ENCODE data around the gene BMERB1. TPM values are rescaled to one million over a fixed set of nuclear protein-coding genes. Genes with fewer than 3 reads are reported as not detected.
A peak's percentile ranks its signal among the peaks of the same experiment; 100 is the strongest.

BMERB1 gene
- polyA plus RNA-seq, 1 donor (not counting 4 experiments of a cell fraction or from before 2014, with no cell fraction given), result 7.8 TPM

GRCh38 chr16:15477802-15478201, 43.4 kb downstream of the BMERB1 start:
- TF ChIP-seq, protein P1, sequence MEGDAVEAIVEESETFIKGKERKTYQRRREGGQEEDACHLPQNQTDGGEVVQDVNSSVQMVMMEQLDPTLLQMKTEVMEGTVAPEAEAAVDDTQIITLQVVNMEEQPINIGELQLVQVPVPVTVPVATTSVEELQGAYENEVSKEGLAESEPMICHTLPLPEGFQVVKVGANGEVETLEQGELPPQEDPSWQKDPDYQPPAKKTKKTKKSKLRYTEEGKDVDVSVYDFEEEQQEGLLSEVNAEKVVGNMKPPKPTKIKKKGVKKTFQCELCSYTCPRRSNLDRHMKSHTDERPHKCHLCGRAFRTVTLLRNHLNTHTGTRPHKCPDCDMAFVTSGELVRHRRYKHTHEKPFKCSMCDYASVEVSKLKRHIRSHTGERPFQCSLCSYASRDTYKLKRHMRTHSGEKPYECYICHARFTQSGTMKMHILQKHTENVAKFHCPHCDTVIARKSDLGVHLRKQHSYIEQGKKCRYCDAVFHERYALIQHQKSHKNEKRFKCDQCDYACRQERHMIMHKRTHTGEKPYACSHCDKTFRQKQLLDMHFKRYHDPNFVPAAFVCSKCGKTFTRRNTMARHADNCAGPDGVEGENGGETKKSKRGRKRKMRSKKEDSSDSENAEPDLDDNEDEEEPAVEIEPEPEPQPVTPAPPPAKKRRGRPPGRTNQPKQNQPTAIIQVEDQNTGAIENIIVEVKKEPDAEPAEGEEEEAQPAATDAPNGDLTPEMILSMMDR (optimal IDR thresholded peaks at IDR 0.05 in 1 of 3, IDR thresholded peaks at IDR 0.05 in 1 of 3, conservative IDR thresholded peaks at IDR 0.05 in 1 of 3; ENCODE audit: extremely low read depth in 1 of 3, insufficient read depth in 2 of 3, low read length in 3 of 3), result no peak
- Histone ChIP-seq H3K4me2 (ENCODE audit: control insufficient read depth, extremely low read depth, insufficient read depth, low read depth, low read length) (no peak overlapping the region), H3K27ac (ENCODE audit: control insufficient read depth, insufficient read depth, low read length) (no peak overlapping the region), H3K27me3 (ENCODE audit: control insufficient read depth, extremely low read depth, insufficient read depth, low read length) (no peaks in the 10 kb centered on the region), H3K9ac (ENCODE audit: control insufficient read depth, extremely low read depth, insufficient read depth, low read length) (no peak overlapping the region), H3K36me3 (ENCODE audit: control insufficient read depth in 2 of 2, extremely low read depth in 1 of 2, insufficient read depth in 2 of 2, low read length in 2 of 2) (no peaks in the 10 kb centered on the region), H3K9me3 (ENCODE audit: control insufficient read depth, low read depth, low read length) (no peaks in the 10 kb centered on the region), H3K79me2 (ENCODE audit: control insufficient read depth, insufficient read depth, low read length) (no peaks in the 10 kb centered on the region), H3K4me3 (ENCODE audit: control insufficient read depth in 2 of 3, extremely low read depth in 1 of 3, insufficient read depth in 2 of 3, low read depth in 1 of 3, low read length in 3 of 3) (no peak overlapping the region), H3K4me1 (ENCODE audit: control insufficient read depth, extremely low read depth, insufficient read depth, low read length) (peaks cover 7% of the 10 kb centered on the region), H3K9me1 (ENCODE audit: control insufficient read depth, extremely low read depth, insufficient read depth, low read length) (no peaks in the 10 kb centered on the region), H4K20me1 (ENCODE audit: control insufficient read depth, extremely low read depth, insufficient read depth, low read length) (no peaks in the 10 kb centered on the region), H2AFZ (ENCODE audit: control insufficient read depth, low read length) (no peak overlapping the region)
- dilution Hi-C loops (cut with MboI; ENCODE audit: extremely low pct_ligation_motif_present, low sequenced_read_pairs), result no loop called here
- DNase-seq (ENCODE audit: low read depth, low spot score) (no peak), FAIRE-seq (no peak)

DNA sequence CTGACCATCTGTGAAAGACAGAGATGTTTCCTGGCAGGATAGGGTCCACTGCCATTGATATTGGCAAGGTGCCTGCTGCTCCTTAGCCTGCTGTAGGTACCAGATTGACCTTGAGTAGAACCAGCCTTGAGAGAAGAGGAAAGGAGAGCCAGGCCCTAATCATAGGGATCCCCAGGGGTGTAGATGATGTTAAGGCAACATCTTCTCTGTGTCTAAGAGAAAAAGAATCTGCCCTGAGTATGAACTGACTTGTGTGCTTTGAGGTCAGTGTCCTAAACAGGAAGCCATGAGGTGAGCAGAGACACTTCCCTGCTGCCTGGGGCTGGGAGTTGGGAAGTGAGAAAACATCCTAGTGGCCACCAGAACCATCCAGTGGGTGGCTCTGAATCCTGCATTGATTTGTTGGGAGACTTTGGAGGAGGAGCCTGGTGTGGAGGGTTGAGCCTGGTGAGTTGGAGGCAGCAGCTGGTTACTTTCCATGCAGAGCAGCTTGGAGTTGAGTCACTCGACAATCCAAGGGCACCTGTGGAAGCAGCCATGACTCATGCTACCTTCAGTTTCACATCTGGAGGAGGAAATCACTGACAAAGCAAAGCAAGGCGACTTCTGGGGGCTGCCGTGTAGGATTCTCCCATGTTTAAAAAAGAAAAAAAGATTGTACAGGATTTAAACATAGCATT, 47.8 kb downstream of the BMERB1 start:
- Histone ChIP-seq H4K20me1 (ENCODE audit: control insufficient read depth, extremely low read depth, insufficient read depth, low read length) (no peaks in the 10 kb centered on the region), H3K9me1 (ENCODE audit: control insufficient read depth, extremely low read depth, insufficient read depth, low read length) (no peaks in the 10 kb centered on the region), H2AFZ (ENCODE audit: control insufficient read depth, low read length) (peak overlapping the region; percentile 54), H3K27me3 (ENCODE audit: control insufficient read depth, extremely low read depth, insufficient read depth, low read length) (no peaks in the 10 kb centered on the region), H3K9ac (ENCODE audit: control insufficient read depth, extremely low read depth, insufficient read depth, low read length) (no peak overlapping the region), H3K4me3 (ENCODE audit: control insufficient read depth in 2 of 3, extremely low read depth in 1 of 3, insufficient read depth in 2 of 3, low read depth in 1 of 3, low read length in 3 of 3) (no peak overlapping the region), H3K36me3 (ENCODE audit: control insufficient read depth in 2 of 2, extremely low read depth in 1 of 2, insufficient read depth in 2 of 2, low read length in 2 of 2) (no peaks in the 10 kb centered on the region), H3K79me2 (ENCODE audit: control insufficient read depth, insufficient read depth, low read length) (no peaks in the 10 kb centered on the region), H3K27ac (ENCODE audit: control insufficient read depth, insufficient read depth, low read length) (peak overlapping the region; percentile 10), H3K4me2 (ENCODE audit: control insufficient read depth, extremely low read depth, insufficient read depth, low read depth, low read length) (peak overlapping the region; percentile 44), H3K9me3 (ENCODE audit: control insufficient read depth, low read depth, low read length) (no peaks in the 10 kb centered on the region), H3K4me1 (ENCODE audit: control insufficient read depth, extremely low read depth, insufficient read depth, low read length) (peaks cover 8% of the 10 kb centered on the region)
- DNase-seq (ENCODE audit: low read depth, low spot score) (peak; percentile 88), FAIRE-seq (peak; percentile 96)
- dilution Hi-C loops (cut with MboI; ENCODE audit: extremely low pct_ligation_motif_present, low sequenced_read_pairs), result no loop called here
- TF ChIP-seq, protein P1 (optimal IDR thresholded peaks at IDR 0.05 in 1 of 3, IDR thresholded peaks at IDR 0.05 in 1 of 3, conservative IDR thresholded peaks at IDR 0.05 in 1 of 3; ENCODE audit: extremely low read depth in 1 of 3, insufficient read depth in 2 of 3, low read length in 3 of 3), result peak; percentile 10 to 41 (median 17)
- TF ChIP-seq EZH2 (IDR thresholded peaks at IDR 0.05; ENCODE audit: low read length), result no peak

All from keratinocyte (primary cell).